SK-N-MC (cell line): ENCODE results near the gene XIST.
"Not testable (repeated sequence)": the region's sequence is repeated elsewhere in the genome, so short reads cannot be mapped to it uniquely, and the experiment has no call there.

Source experiments
- DNase-seq: peaks from one replicate; pipeline ENCODE4 v3.0.0-alpha.2; 2011; ENCODE audit warnings: low read depth, low spot score
- H3K27ac ChIP-seq: fragments of 200-600 bp; sonication (generic); 2 replicates; pipeline ENCODE4 v1.5.1; 2016; ENCODE audit warnings: mixed run types
- H3K36me3 ChIP-seq: fragments of 200-600 bp; sonication (generic); 2 replicates; pipeline ENCODE4 v1.6.1; 2017; ENCODE audit warnings: antibody characterized with exemption, low read length, mixed read lengths; ENCODE audit not compliant: insufficient read depth
- H3K4me3 ChIP-seq: fragments of 200-600 bp; sonication (generic); 2 replicates; pipeline ENCODE4 v1.5.1; 2016
- H3K9ac ChIP-seq: fragments of 200-600 bp; sonication (generic); 2 replicates; pipeline ENCODE4 v1.8.0; 2017; ENCODE audit warnings: mixed run types, mixed read lengths; ENCODE audit not compliant: insufficient read length
- H3K9me3 ChIP-seq: fragments of 200-600 bp; sonication (generic); 2 replicates; pipeline ENCODE4 v1.6.1; 2017; ENCODE audit warnings: low read depth, mild to moderate bottlenecking, antibody characterized with exemption, low read length, moderate library complexity, mixed read lengths
- EZH2 ChIP-seq: fragments of 200-600 bp; sonication (generic); IDR thresholded peaks from one replicate; pipeline ENCODE4 v1.6.1; 2017; ENCODE audit warnings: antibody characterized with exemption
- FOXP2 ChIP-seq: optimal IDR thresholded peaks from 2 replicates; pipeline ENCODE3; 2011; ENCODE audit warnings: mild to moderate bottlenecking, moderate library complexity; ENCODE audit not compliant: insufficient read depth; ENCODE audit errors: extremely low read length, control extremely low read depth
- POLR2AphosphoS5 ChIP-seq: IDR thresholded peaks from 2 replicates; pipeline ENCODE4 v1.6.1; 2012; ENCODE audit warnings: mild to moderate bottlenecking, low read depth, low read length, borderline replicate concordance

The XIST gene

GRCh38 chrX:73852467-73852866 is at the start of gene XIST:
XIST (minus strand) TSS chrX:73852714.
- Histone ChIP-seq H3K27ac (peak within 1 kb of the TSS; percentile 90), H3K9ac (peak within 1 kb of the TSS; percentile 93), H3K9me3 (no peaks in the 10 kb centered on the region), H3K4me3 (peak within 1 kb of the TSS; percentile 77), H3K36me3 (peaks cover 17% of the 10 kb centered on the region)
- no peak for TF ChIP-seq FOXP2
- TF ChIP-seq EZH2, result no peak
- TF ChIP-seq POLR2AphosphoS5, result peak; percentile 96
- peak; percentile 39 for DNase-seq

- not testable (repeated sequence) for H3K9me3 ChIP-seq, DNase-seq, H3K36me3 ChIP-seq, H3K9ac ChIP-seq, H3K4me3 ChIP-seq, H3K27ac ChIP-seq
Observed at GRCh38 chrX:73898315-73898714, 45.8 kb upstream of the XIST start.

DNA sequence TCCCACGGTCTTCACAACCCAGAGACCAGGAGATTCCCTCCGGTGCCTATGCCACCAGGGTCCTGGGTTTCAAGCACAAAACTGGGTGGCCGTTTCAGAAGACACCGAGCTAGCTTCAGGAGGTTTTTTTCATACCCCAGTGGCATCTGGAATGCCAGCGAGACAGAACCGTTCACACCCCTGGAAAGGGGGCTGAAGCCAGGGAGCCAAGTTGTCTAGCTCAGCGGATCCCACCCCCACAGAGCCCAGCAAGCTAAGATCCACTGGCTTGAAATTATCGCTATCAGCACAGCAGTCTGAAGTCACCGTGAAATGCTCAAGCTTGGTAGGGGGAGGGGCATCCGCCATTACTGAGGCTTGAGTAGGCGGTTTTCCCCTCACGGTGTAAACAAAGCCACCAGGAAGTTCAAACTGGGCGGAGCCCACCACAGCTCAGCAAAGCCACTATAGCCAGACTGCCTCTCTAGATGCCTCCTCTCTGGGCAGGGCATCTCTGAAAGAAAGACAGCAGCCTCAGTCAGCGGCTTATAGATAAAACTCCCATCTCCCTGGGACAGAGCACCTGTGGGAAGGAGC is 40.1 kb upstream of the XIST start:
- not testable (repeated sequence) for H3K9me3 ChIP-seq, H3K4me3 ChIP-seq, DNase-seq, H3K9ac ChIP-seq, H3K27ac ChIP-seq, H3K36me3 ChIP-seq

DNA sequence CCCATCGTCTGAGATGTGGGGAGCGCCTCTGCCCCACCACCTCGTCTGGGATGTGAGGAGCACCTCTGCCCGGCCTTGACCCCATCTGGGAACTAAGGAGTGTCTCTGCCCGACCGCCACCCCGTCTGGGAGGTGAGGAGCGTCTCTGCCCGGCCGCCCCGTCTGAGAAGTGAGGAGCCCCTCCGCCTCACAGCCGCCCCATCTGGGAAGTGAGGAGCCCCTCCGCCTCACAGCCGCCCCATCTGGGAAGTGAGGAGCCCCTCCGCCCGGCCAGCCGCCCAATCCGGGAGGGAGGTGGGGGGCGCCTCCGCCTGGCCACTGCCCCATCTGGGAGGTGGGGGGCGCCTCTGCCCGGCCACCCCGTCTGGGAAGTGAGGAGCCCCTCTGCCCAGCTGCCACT is 29.7 kb upstream of the XIST start:
- H3K9ac ChIP-seq, H3K27ac ChIP-seq, H3K4me3 ChIP-seq, H3K9me3 ChIP-seq, H3K36me3 ChIP-seq, DNase-seq: not testable (repeated sequence)

DNA sequence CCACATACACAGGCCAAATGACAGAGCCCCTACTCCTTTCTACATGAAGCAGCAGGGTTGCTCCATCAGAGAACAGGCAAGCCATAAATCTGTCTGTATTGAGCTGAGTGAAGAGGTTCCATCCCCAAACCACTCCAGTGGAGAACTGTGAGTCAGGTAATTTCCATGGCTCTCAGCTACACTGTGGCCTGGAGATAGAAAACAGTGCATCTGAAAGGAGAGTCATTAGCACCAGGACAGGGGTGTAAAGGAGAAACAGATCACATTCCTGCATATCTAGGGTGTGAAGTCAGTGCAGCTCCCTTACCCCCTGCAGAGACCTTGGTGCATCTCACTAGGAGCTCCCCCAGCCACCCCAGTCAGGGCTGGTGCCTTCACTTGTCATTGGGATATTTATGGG is 25.2 kb upstream of the XIST start:
- no peak for DNase-seq
- H3K9me3 ChIP-seq, result no peaks in the 10 kb centered on the region
- no peak overlapping the region for H3K4me3 ChIP-seq
- no peaks in the 10 kb centered on the region for H3K36me3 ChIP-seq
- H3K27ac ChIP-seq, result no peak overlapping the region
- TF ChIP-seq FOXP2 (no peak), POLR2AphosphoS5 (no peak), EZH2 (no peak)
- H3K9ac ChIP-seq, result no peak overlapping the region

DNA sequence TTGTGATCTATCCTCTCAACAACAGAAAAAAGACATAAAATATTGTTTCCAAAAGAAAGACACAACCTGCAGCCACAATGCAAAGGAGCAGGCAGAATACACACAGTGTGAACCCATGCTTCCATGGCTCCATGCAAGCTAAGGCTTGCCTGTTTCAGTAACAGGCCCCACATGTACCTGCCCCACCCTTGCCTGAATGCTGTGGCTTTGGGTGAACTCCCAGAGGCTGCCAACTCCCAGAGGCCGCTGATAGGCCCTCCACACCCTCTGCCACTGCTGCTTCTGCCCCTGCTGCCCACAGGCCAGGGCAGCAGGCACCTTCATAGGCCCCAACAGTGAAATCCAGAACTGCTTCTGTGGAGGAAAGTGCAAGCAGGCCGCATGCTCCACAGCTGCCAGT is 24.4 kb upstream of the XIST start:
- no peak for DNase-seq
- no peak for TF ChIP-seq FOXP2
- TF ChIP-seq EZH2, result no peak
- TF ChIP-seq POLR2AphosphoS5, result no peak
- Histone ChIP-seq H3K9me3 (no peaks in the 10 kb centered on the region), H3K4me3 (no peak overlapping the region), H3K9ac (no peak overlapping the region), H3K36me3 (no peaks in the 10 kb centered on the region), H3K27ac (no peak overlapping the region)

DNA sequence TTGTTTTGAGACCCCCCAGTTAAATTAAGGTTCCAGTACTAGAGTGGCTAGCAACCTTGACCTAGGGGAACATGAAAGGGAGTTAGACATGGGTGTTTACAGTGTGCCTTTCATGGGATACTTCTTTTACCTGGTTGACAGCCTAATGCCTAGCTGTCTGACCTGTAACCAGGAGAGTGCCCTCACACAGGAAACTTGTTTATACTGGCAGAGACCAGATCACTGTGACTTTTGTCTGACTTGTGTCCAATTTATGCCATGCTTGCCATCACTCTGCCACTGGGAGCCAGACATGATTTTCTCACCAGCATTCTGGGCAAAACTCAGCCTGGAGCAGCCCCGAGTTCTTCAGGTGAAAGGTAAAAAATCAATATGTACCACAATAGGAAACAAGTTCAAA is 16.4 kb upstream of the XIST start:
- no peak overlapping the region for H3K27ac ChIP-seq
- DNase-seq, result no peak
- H3K4me3 ChIP-seq, result no peak overlapping the region

GRCh38 chrX:73867144-73867543 is 14.6 kb upstream of the XIST start:
- DNase-seq, result no peak
- Histone ChIP-seq H3K27ac (no peak overlapping the region), H3K4me3 (no peak overlapping the region), H3K9me3 (no peaks in the 10 kb centered on the region), H3K36me3 (no peaks in the 10 kb centered on the region), H3K9ac (no peak overlapping the region)
- TF ChIP-seq EZH2, result no peak
- TF ChIP-seq FOXP2, result no peak
- TF ChIP-seq POLR2AphosphoS5, result no peak

More for the DNA sequence above, 16.4 kb upstream of the XIST start:
- H3K9me3 ChIP-seq, result no peaks in the 10 kb centered on the region
- TF ChIP-seq POLR2AphosphoS5, result no peak
- no peak for TF ChIP-seq EZH2
- no peak for TF ChIP-seq FOXP2
- no peaks in the 10 kb centered on the region for H3K36me3 ChIP-seq
- H3K9ac ChIP-seq, result no peak overlapping the region

GRCh38 chrX:73863852-73864251 is 11.3 kb upstream of the XIST start:
- Histone ChIP-seq H3K4me3 (no peak overlapping the region), H3K9me3 (no peaks in the 10 kb centered on the region), H3K36me3 (no peaks in the 10 kb centered on the region), H3K27ac (no peak overlapping the region), H3K9ac (no peak overlapping the region)
- no peak for DNase-seq
- TF ChIP-seq POLR2AphosphoS5, result no peak

DNA sequence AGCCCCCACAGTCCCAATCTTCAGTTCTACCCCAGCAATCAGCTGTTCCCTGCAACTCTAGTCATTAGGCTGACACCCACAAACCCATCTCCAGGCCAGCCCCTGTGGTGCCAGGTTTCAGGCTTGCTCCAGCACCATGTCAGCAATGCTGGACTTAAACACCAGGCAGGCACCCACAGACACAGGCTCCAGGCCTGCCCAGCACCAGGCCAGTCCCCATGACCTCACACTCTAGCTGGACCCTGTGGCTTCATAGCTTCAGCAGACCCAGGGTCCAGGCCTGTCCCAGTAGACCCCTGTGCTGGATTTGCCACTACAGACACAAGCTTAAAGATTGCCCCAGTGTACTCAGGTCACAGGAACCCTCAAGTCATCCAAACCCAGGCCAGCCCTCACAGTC is 10.8 kb upstream of the XIST start:
- H3K4me3 ChIP-seq, result no peak overlapping the region
- no peak for DNase-seq
- no peak overlapping the region for H3K9ac ChIP-seq
- no peaks in the 10 kb centered on the region for H3K9me3 ChIP-seq
- H3K36me3 ChIP-seq, result no peaks in the 10 kb centered on the region
- no peak overlapping the region for H3K27ac ChIP-seq
- TF ChIP-seq EZH2, result no peak
- TF ChIP-seq POLR2AphosphoS5, result no peak
- TF ChIP-seq FOXP2, result no peak
